H1 (cell line): Measurements from ENCODE around the gene MEIS2. TPM values are rescaled to one million over a fixed set of nuclear protein-coding genes. Genes with fewer than 3 reads are reported as not detected.

Experiments
- CTCF ChIA-PET: fragments of 300-600 bp; sonication (Branson Sonifier 250); formaldehyde crosslinking; loops from one replicate; lab custom pipeline; 2021; ENCODE audit not compliant: partially characterized antibody; lab: Charles Lee
- POLR2A ChIA-PET: fragments of 300-600 bp; sonication (Branson Sonifier 250); formaldehyde crosslinking; loops from one replicate; lab custom pipeline; 2021; ENCODE audit warnings: inconsistent platforms; ENCODE audit not compliant: partially characterized antibody; lab: Charles Lee
- DNase-seq, 2 experiments: peaks; one replicate each; pipeline versions ENCODE4 v3.0.0 to v3.0.0-alpha.2; 2010 to 2022; ENCODE audit warnings: low spot score in 2 of 2, low read depth in 1 of 2, mixed read lengths in 1 of 2
- FAIRE-seq: peaks from 2 replicates; lab custom pipeline; 2011; peaks lifted over from hg19 to GRCh38; lab: Jason Lieb, UNC
- H2AFZ ChIP-seq: 2 replicates; pipeline ENCODE4 v1.8.1; 2012; ENCODE audit warnings: low read length, inconsistent platforms
- H2AK5ac ChIP-seq: 2 replicates; pipeline ENCODE4 v1.6.1; 2013; ENCODE audit warnings: low read depth, low read length
- H2BK120ac ChIP-seq: replicated peaks from 2 replicates; pipeline ENCODE3; 2013; ENCODE audit warnings: low read depth, low read length, inconsistent platforms
- H2BK12ac ChIP-seq: 2 replicates; pipeline ENCODE4 v1.6.1; 2013; ENCODE audit warnings: low read depth, low read length
- H2BK15ac ChIP-seq: 2 replicates; pipeline ENCODE4 v1.6.1; 2013; ENCODE audit warnings: low read length
- H2BK20ac ChIP-seq: 2 replicates; pipeline ENCODE4 v1.6.1; 2013; ENCODE audit warnings: low read length
- H2BK5ac ChIP-seq: 2 replicates; pipeline ENCODE4 v1.6.1; 2013; ENCODE audit warnings: low read depth, low read length
- H3K14ac ChIP-seq: 2 replicates; pipeline ENCODE4 v1.6.1; 2013; ENCODE audit warnings: inconsistent platforms; ENCODE audit not compliant: insufficient read length
- H3K18ac ChIP-seq: 2 replicates; pipeline ENCODE4 v1.6.1; 2013; ENCODE audit warnings: low read length; ENCODE audit errors: extremely low read depth
- H3K23ac ChIP-seq: 2 replicates; pipeline ENCODE4 v1.6.1; 2013; ENCODE audit warnings: inconsistent platforms; ENCODE audit not compliant: insufficient read length
- H3K23me2 ChIP-seq: 2 replicates; pipeline ENCODE4 v1.6.1; 2013; ENCODE audit warnings: low read depth, low read length
- H3K27ac ChIP-seq: 2 replicates; pipeline ENCODE4 v1.6.1; 2011; ENCODE audit warnings: low read depth, low read length, inconsistent platforms
- H3K27me3 ChIP-seq, 4 experiments: replicated peaks in 1 of 4; 1 replicate in 1 of 4; 2 replicates in 3 of 4; pipeline versions ENCODE4 v1.6.1 to v1.8.1; 2011 to 2013; ENCODE audit warnings: low read length in 3 of 4, mild to moderate bottlenecking in 3 of 4, inconsistent platforms in 2 of 4, mixed read lengths in 2 of 4, moderate library complexity in 1 of 4; ENCODE audit not compliant: control insufficient read depth in 3 of 4, insufficient read depth in 3 of 4; ENCODE audit errors: extremely low read depth in 1 of 4
- H3K36me3 ChIP-seq, 4 experiments: 2 replicates each; pipeline versions ENCODE4 v1.6.1 to v1.8.1; 2011 to 2013; ENCODE audit warnings: mild to moderate bottlenecking in 4 of 4, low read length in 3 of 4, moderate library complexity in 2 of 4, control low read depth in 1 of 4, inconsistent platforms in 1 of 4; ENCODE audit not compliant: insufficient read depth in 4 of 4, control insufficient read depth in 2 of 4
- H3K4ac ChIP-seq: replicated peaks from 2 replicates; pipeline ENCODE3; 2013; ENCODE audit warnings: low read length, low read depth, mixed read lengths, inconsistent platforms; ENCODE audit not compliant: insufficient read length
- H3K4me1 ChIP-seq, 4 experiments: replicated peaks in 1 of 4; 1 replicate in 1 of 4; 2 replicates in 3 of 4; pipeline versions ENCODE4 v1.6.1 to v1.8.1; 2011 to 2013; ENCODE audit warnings: low read length in 3 of 4, inconsistent platforms in 2 of 4, mixed read lengths in 1 of 4; ENCODE audit not compliant: insufficient read depth in 4 of 4, control insufficient read depth in 3 of 4
- H3K4me2 ChIP-seq, 2 experiments: 2 replicates each; pipeline versions ENCODE4 v1.6.1 to v1.8.1; 2011 to 2013; ENCODE audit warnings: low read depth in 2 of 2, low read length in 2 of 2, control low read depth in 1 of 2, inconsistent platforms in 1 of 2, mild to moderate bottlenecking in 1 of 2; ENCODE audit not compliant: insufficient read depth in 1 of 2
- H3K4me3 ChIP-seq, 4 experiments: fragments of 200-600, 300-600 bp in 1 of 4; sonication (generic), shearing (Covaris generic), sonication (Bioruptor Twin) in 1 of 4; 2 replicates each; pipeline versions ENCODE4 v1.5.1 to v1.8.1; 2011 to 2016; ENCODE audit warnings: low read length in 4 of 4, low read depth in 3 of 4, control low read depth in 2 of 4, inconsistent platforms in 2 of 4, mild to moderate bottlenecking in 2 of 4, mixed read lengths in 1 of 4, moderate library complexity in 1 of 4; ENCODE audit not compliant: insufficient read depth in 2 of 4; ENCODE audit errors: extremely low read depth in 1 of 4
- H3K56ac ChIP-seq: replicated peaks from 2 replicates; pipeline ENCODE3; 2013; ENCODE audit warnings: low read depth, mild to moderate bottlenecking, mixed read lengths, low read length, inconsistent platforms; ENCODE audit not compliant: insufficient read length
- H3K79me1 ChIP-seq: 2 replicates; pipeline ENCODE4 v1.6.1; 2013; ENCODE audit warnings: low read depth, low read length, control low read depth
- H3K79me2 ChIP-seq, 2 experiments: 2 replicates each; pipeline versions ENCODE4 v1.6.1 to v1.8.1; 2012 to 2013; ENCODE audit warnings: low read length in 2 of 2, mild to moderate bottlenecking in 2 of 2, inconsistent platforms in 1 of 2; ENCODE audit not compliant: insufficient read depth in 2 of 2, control insufficient read depth in 1 of 2
- H3K9ac ChIP-seq, 4 experiments: replicated peaks in 1 of 4; 1 replicate in 1 of 4; 2 replicates in 3 of 4; pipeline versions ENCODE4 v1.6.1 to v1.8.1; 2011 to 2013; ENCODE audit warnings: low read depth in 3 of 4, low read length in 3 of 4, control low read depth in 2 of 4, mild to moderate bottlenecking in 2 of 4, moderate library complexity in 2 of 4, inconsistent platforms in 1 of 4; ENCODE audit errors: extremely low read depth in 1 of 4
- H3K9me3 ChIP-seq, 2 experiments: 2 replicates each; pipeline versions ENCODE4 v1.6.1 to v1.8.1; 2012 to 2013; ENCODE audit warnings: mild to moderate bottlenecking in 2 of 2, moderate library complexity in 2 of 2, control low read depth in 1 of 2, inconsistent platforms in 1 of 2, low read depth in 1 of 2, low read length in 1 of 2, mixed read lengths in 1 of 2; ENCODE audit not compliant: insufficient read depth in 2 of 2
- H4K20me1 ChIP-seq, 2 experiments: replicated peaks in 1 of 2; 2 replicates each; pipeline versions ENCODE3 to v1.8.1; 2011 to 2013; ENCODE audit warnings: inconsistent platforms in 2 of 2, low read length in 2 of 2, mild to moderate bottlenecking in 1 of 2; ENCODE audit not compliant: insufficient read depth in 2 of 2, control insufficient read depth in 1 of 2
- H4K5ac ChIP-seq: 2 replicates; pipeline ENCODE4 v1.6.1; 2013; ENCODE audit warnings: low read length, low read depth, mixed read lengths, inconsistent platforms; ENCODE audit not compliant: insufficient read length
- H4K8ac ChIP-seq: 2 replicates; pipeline ENCODE4 v1.8.0; 2013; ENCODE audit warnings: mild to moderate bottlenecking, moderate library complexity, low read length, inconsistent platforms; ENCODE audit not compliant: insufficient read depth; ENCODE audit errors: extremely low read depth
- H4K91ac ChIP-seq: replicated peaks from 2 replicates; pipeline ENCODE3; 2013; ENCODE audit warnings: low read length, mixed read lengths, inconsistent platforms; ENCODE audit not compliant: insufficient read length
- ATF3 ChIP-seq: IDR thresholded peaks from 2 replicates; pipeline ENCODE4 v1.6.1; 2011; ENCODE audit warnings: low read depth, mild to moderate bottlenecking, low read length; ENCODE audit not compliant: insufficient read depth
- CBX5 ChIP-seq: fragments of 300-800, 300-1000 bp; sonication (generic); IDR thresholded peaks from 2 replicates; pipeline ENCODE4 v1.7.1; 2016; ENCODE audit warnings: antibody characterized with exemption, low read length, low read depth
- EZH2 ChIP-seq: fragments of 200-600 bp; sonication (generic); IDR thresholded peaks from 2 replicates; pipeline ENCODE4 v1.7.1; 2012; ENCODE audit warnings: low read depth, mild to moderate bottlenecking, moderate library complexity, low read length, inconsistent platforms; ENCODE audit not compliant: severe bottlenecking
- JUND ChIP-seq: IDR thresholded peaks from 2 replicates; pipeline ENCODE4 v1.6.1; 2011; ENCODE audit warnings: mild to moderate bottlenecking, improper control_type of control experiment, low read length
- NRF1 ChIP-seq: IDR thresholded peaks from 2 replicates; pipeline ENCODE4 v1.6.1; 2011; ENCODE audit warnings: mild to moderate bottlenecking, low read depth, low read length, improper control_type of control experiment
- RAD21 ChIP-seq, 2 experiments: IDR thresholded peaks in 1 of 2; conservative IDR thresholded peaks in 1 of 2; 2 replicates each; pipeline ENCODE4 v1.6.1; 2011; ENCODE audit warnings: low read depth in 2 of 2, low read length in 2 of 2, improper control_type of control experiment in 1 of 2, inconsistent platforms in 1 of 2, mild to moderate bottlenecking in 1 of 2, moderate library complexity in 1 of 2
- RFX5 ChIP-seq: IDR thresholded peaks from 2 replicates; pipeline ENCODE4 v1.6.1; 2011; ENCODE audit warnings: low read depth, low read length, improper control_type of control experiment, borderline replicate concordance
- SAP30 ChIP-seq: fragments of 300-600 bp; sonication (generic); IDR thresholded peaks from 2 replicates; pipeline ENCODE4 v1.7.1; 2012; ENCODE audit warnings: low read length, moderate library complexity, mild to moderate bottlenecking, inconsistent platforms; ENCODE audit not compliant: insufficient read depth, insufficient replicate concordance
- SP4 ChIP-seq: IDR thresholded peaks from 2 replicates; pipeline ENCODE4 v1.6.1; 2012; ENCODE audit warnings: low read length, inconsistent platforms
- TAF7 ChIP-seq: optimal IDR thresholded peaks from 2 replicates; pipeline ENCODE3; 2011; ENCODE audit warnings: low read depth, mild to moderate bottlenecking, inconsistent platforms, low read length, moderate library complexity, borderline replicate concordance
- YY1 ChIP-seq: IDR thresholded peaks from 2 replicates; pipeline ENCODE4 v1.6.1; 2011; ENCODE audit warnings: low read depth, mild to moderate bottlenecking, low read length
- WGBS, 2 experiments: shearing (Covaris generic) in 1 of 2; methylation state at CpG; one replicate each; pipeline versions ENCODE4 v1.1.6 to v1.1.7; 2013 to 2015; ENCODE audit warnings: low lambda C conversion rate in 2 of 2, mixed read lengths in 2 of 2, inconsistent platforms in 1 of 2, low coverage in 1 of 2, missing lambda C conversion rate in 1 of 2; ENCODE audit not compliant: insufficient replicate concordance in 2 of 2, insufficient coverage in 1 of 2, insufficient read length in 1 of 2; ENCODE audit errors: extremely low coverage in 1 of 2, missing lambda C conversion rate in 1 of 2; 5-methylcytosine and 5-hydroxymethylcytosine counted together
- polyA plus RNA-seq, 7 experiments: library from polyadenylated mRNA; depleted of rRNA in 3 of 7; stranded (reverse) in 5 of 7; unstranded in 2 of 7; fragments of >200 nt in 5 of 7; fragments of 200-250 nt in 2 of 7; gene quantifications; 1 replicate in 5 of 7; 2 replicates in 1 of 7; 4 replicates in 1 of 7; pipeline versions ENCODE4 v1.2.1 to v1.2.3, GENCODE V29; 2011 to 2013; ENCODE audit warnings: missing spikeins in 2 of 7, mixed read lengths in 2 of 7
- total RNA-seq: library from RNA; stranded (reverse); fragmentation: NEBNext Ultra II Directional; extraction: Animal tissue kit (Norgen Biotek cat#: 25700); gene quantifications from 2 replicates; pipeline ENCODE4 v1.2.1, GENCODE V29; 2021

The MEIS2 gene
- total and polyA plus RNA-seq, 2 of the 8 experiments (the other 6 are each of a cell fraction or from before 2014, with no cell fraction given): 0.22 to 1.2 TPM

- Histone ChIP-seq H3K4me1 (peaks cover 2 to 13% (median 4%) of the 10 kb centered on the region in 4 experiments; a peak in 6 of 7 replicates), H3K4me3 (no peak overlapping the region), H2BK12ac (no peak overlapping the region), H2BK20ac (no peak overlapping the region), H3K36me3 (no peaks in the 10 kb centered on the region), H4K5ac (no peak overlapping the region), H3K79me2 (no peaks in the 10 kb centered on the region), H3K27ac (no peak overlapping the region), H3K9me3 (no peaks in the 10 kb centered on the region), H3K23ac (no peak overlapping the region), H3K4me2 (no peak overlapping the region), H3K27me3 (no peaks in the 10 kb centered on the region), H3K79me1 (no peaks in the 10 kb centered on the region), H3K14ac (no peak overlapping the region), H4K91ac (no peak overlapping the region), H3K4ac (no peak overlapping the region), H3K56ac (no peak overlapping the region), H2AK5ac (no peak overlapping the region), H2BK5ac (no peak overlapping the region), H3K23me2 (peaks cover 5% of the 10 kb centered on the region; the same call in 1 of the 2 replicates), H3K18ac (no peak overlapping the region), H4K20me1 (no peaks in the 10 kb centered on the region), H2BK15ac (no peak overlapping the region), H4K8ac (no peak overlapping the region), H3K9ac (no peak overlapping the region), H2BK120ac (no peak overlapping the region), H2AFZ (no peak overlapping the region)
- DNase-seq (no peak), FAIRE-seq (no peak)
- CTCF ChIA-PET: no interaction called here
- POLR2A ChIA-PET: no interaction called here
- TF ChIP-seq CBX5 (no peak), RAD21 (IDR thresholded peaks at IDR 0.05 in 1 of 2, conservative IDR thresholded peaks at IDR 0.05 in 1 of 2; ENCODE audit: low read depth in 2 of 2, low read length in 2 of 2) (no peak), NRF1 (no peak), TAF7 (no peak), EZH2 (no peak), YY1 (no peak), ATF3 (no peak), SP4 (no peak), SAP30 (no peak), JUND (no peak), RFX5 (no peak)
- 81% methylated on average over 4 of the region's 4 CpGs; no CpG with 5 or more reads in 1 of the 2 experiments for WGBS, 2 experiments
Observed at GRCh38 chr15:37041836-37042235, 58.5 kb downstream of the MEIS2 start.
